Activated naive CD4-positive, alpha-beta T cell treated with anti-CD3 and anti-CD28 coated beads for 36 hours (primary cell): ENCODE measurements around the gene AMBP. TPM values are rescaled to one million over a fixed set of nuclear protein-coding genes. Genes with fewer than 3 reads are reported as not detected.

ENCODE experiments used
- CTCF ChIA-PET: fragments of 350-600 bp; sonication (Branson Sonifier 250); formaldehyde crosslinking; loops from one replicate; lab custom pipeline; 2021; ENCODE audit warnings: antibody characterized with exemption; lab: Charles Lee
- DNase-seq: peaks from one replicate; pipeline ENCODE4 v3.0.0-alpha.2; 2020
- H3K27ac Mint-ChIP-seq: one replicate; pipeline ENCODE4 v1.8.0; 2021; ENCODE audit warnings: mild to moderate bottlenecking, mixed read lengths
- H3K27me3 Mint-ChIP-seq: one replicate; pipeline ENCODE4 v1.8.0; 2021; ENCODE audit warnings: low read depth, mixed read lengths
- H3K36me3 Mint-ChIP-seq: one replicate; pipeline ENCODE4 v1.8.0; 2021; ENCODE audit warnings: low read depth, mixed read lengths
- H3K4me1 Mint-ChIP-seq: one replicate; pipeline ENCODE4 v1.8.0; 2021; ENCODE audit warnings: low read depth, mixed read lengths
- H3K4me3 Mint-ChIP-seq: one replicate; pipeline ENCODE4 v1.8.0; 2021; ENCODE audit warnings: mild to moderate bottlenecking, moderate library complexity, mixed read lengths
- H3K9me3 Mint-ChIP-seq: one replicate; pipeline ENCODE4 v1.8.0; 2021; ENCODE audit warnings: mixed read lengths
- intact Hi-C: fragments of 100-400 bp; cut with micrococcal nuclease; formaldehyde crosslinking; loops from one replicate; pipeline ENCODE4 v1.15.1; 2023
- total RNA-seq, 2 experiments: library from RNA; stranded (reverse); gene quantifications; one replicate each; pipeline ENCODE4 v1.2.3, GENCODE V29; 2021

AMBP gene
- total RNA-seq = not detected

DNA sequence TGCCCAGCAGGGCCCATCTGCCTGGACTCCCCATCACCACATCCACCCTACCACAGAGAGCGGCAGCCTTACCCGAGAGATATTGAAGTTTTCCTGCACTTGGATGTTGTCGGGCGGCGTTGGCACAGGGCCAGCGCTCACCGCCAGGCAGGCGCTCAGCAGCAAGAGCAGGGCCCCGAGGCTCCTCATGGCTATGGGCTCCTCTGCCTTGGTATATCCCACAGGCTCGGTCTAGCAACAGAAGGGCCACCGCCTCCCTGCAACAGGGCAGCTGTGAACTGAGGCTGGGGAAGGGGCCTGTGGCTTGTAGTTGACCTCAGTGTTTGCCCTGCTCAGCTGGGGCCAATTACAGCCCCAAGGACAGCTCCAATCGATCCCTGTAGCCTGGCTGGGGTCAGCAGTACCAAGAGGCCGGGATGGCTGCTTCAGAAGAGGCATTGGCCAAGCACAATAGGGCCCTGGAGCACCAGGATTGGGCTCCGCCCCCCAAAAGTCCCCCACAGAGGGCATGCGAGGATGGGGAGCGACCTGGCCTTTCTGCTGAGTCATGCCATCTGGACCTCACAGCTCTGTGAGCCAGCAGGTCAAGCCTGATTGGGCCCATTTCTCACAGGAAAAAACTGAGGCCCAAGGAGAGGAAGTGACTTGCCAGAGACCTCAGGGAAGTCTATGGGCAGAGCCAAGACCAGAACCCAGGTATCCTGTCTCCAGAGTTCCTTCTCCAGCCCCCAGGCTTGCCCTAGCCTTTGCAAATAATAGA lies at the start of gene AMBP:
Gene AMBP (minus strand): TSS at position 280 of the 760 bp plus-strand sequence. CDS start 91 bp downstream, at position 189.
- H3K4me1 Mint-ChIP-seq = no peaks in the 10 kb centered on the region
- intact Hi-C loops = no loop called here
- no peaks in the 10 kb centered on the region for H3K9me3 Mint-ChIP-seq
- H3K27ac Mint-ChIP-seq = no peak within 1 kb of the TSS
- CTCF ChIA-PET = interaction anchor here (0.6 to 1.5 kb wide), 3 partner anchors 30 to 309 kb away, joined by 3 to 4 read pairs (median 4); no protein-coding TSS in a partner anchor
- peaks cover 8% of the 10 kb centered on the region for H3K27me3 Mint-ChIP-seq
- H3K36me3 Mint-ChIP-seq = no peaks in the 10 kb centered on the region
- no peak within 1 kb of the TSS for H3K4me3 Mint-ChIP-seq
- no peak for DNase-seq

DNA sequence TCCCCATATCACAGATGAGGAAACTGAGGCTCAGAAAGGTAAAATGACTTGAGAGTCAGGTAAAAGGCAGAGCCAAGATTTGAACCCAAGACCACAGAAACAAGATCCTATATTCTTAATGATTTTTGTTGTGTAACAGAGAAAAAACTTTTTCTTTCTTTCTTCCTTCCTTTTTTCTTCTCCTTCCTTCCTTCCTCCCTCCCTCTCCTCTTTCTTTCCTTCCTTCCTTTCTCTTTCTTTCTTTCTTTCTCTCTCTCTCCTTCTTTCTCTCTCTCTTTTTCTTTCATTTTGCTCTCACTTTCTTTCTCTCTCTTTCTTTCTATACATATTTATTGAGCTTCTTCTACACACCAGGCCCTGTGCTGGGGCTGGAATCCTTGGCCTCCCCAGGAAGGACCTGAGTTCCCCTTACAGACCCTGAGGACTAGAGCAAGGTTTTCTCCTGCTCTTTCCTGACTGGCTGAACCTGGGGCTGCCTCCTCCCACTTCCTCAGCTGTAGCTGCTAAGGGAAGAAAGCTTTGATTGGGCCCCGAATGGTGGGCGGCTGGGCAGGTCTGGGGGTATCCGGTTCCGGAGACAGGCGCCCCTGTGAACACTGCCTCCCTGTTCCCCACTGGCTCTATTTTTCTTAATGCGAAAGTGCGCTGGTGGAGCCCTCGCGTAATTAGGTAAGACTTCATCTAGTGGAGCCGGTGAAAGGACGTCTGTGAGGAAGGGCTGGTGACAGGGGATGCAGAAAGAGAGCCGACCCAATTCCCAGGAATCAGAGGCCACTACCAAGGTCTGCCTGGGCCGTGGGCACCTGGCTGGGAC lies 48.4 kb upstream of the AMBP start:
- Mint-ChIP-seq H3K27me3 (peaks cover 2% of the 10 kb centered on the region), H3K4me3 (no peak overlapping the region), H3K27ac (no peak overlapping the region), H3K36me3 (no peaks in the 10 kb centered on the region), H3K9me3 (peaks cover 9% of the 10 kb centered on the region), H3K4me1 (no peaks in the 10 kb centered on the region)
- CTCF ChIA-PET = no interaction called here
- intact Hi-C loops = no loop called here
- no peak for DNase-seq

DNA sequence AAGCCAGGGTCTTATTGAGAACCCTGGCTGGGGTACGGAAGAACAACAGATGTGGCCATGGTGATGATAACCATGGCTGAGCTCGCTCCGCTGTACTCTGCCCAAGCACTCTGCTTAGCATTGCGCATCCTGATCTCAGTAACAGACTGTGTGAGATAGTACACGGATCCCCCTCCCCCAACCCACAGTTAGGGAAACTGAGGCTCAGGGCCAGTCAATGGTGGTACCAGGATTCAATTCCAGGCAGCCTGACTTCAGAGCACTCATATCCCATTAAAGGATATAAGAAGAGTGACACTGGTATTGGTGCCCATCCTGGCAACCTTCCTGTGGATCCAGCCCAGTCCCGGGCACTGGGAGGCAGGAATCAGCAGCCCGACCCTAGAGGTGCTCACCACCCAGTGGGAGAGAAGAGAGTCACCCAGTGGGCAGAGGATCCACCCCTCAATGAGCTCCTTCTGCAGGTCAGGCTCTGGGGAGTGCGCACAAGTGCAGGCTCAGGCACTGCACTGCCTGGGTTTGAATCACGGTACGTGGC lies 47.4 kb upstream of the AMBP start:
- no peak overlapping the region for H3K27ac Mint-ChIP-seq
- no peaks in the 10 kb centered on the region for H3K36me3 Mint-ChIP-seq
- H3K4me1 Mint-ChIP-seq = no peaks in the 10 kb centered on the region
- DNase-seq = no peak
- peaks cover 9% of the 10 kb centered on the region for H3K9me3 Mint-ChIP-seq
- peaks cover 2% of the 10 kb centered on the region for H3K27me3 Mint-ChIP-seq
- CTCF ChIA-PET = no interaction called here
- intact Hi-C loops = no loop called here
- no peak overlapping the region for H3K4me3 Mint-ChIP-seq

DNA sequence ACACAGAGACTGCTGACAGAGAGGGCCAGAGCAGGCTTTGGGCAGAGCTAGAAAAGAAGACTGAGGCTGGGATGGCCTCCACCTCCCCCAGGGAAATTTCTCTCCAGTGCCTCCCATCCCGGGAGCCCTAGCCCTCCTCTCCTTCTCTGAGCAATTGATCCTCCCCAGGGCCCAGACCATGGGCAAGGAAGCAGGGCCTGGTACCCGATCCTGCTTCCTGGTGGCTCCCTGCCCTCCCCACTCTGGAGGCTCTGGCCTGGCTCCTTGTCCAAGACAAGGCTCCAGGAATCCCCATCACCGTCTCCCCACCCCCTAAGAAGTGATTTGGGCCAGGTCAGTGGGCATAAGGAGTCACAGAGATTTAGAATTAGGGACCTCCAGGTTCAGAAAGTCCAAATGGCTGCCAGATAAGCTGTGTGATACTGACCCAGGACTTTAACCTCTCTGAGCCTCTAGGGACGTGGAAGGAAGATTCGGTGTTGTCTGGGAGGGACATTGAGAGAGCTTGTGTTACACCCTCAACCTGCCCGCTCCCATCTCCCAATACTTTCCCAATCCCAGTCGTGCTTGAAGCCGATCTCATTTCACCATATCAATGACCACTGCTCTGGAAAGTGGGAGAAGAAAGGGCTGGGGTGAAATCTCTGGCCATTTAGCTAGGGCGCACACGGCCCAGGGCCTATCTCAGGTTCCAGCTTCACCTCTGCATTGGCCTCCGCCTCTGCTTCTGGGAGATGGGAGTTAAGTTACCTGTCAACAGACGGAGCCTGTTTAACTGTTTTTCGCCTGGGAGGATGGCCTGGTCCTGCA lies 46.8 kb upstream of the AMBP start:
- Mint-ChIP-seq H3K36me3 (no peaks in the 10 kb centered on the region), H3K4me1 (no peaks in the 10 kb centered on the region), H3K4me3 (no peak overlapping the region), H3K27ac (no peak overlapping the region), H3K27me3 (peaks cover 2% of the 10 kb centered on the region), H3K9me3 (peaks cover 9% of the 10 kb centered on the region)
- intact Hi-C loops = no loop called here
- no peak for DNase-seq
- CTCF ChIA-PET = no interaction called here

DNA sequence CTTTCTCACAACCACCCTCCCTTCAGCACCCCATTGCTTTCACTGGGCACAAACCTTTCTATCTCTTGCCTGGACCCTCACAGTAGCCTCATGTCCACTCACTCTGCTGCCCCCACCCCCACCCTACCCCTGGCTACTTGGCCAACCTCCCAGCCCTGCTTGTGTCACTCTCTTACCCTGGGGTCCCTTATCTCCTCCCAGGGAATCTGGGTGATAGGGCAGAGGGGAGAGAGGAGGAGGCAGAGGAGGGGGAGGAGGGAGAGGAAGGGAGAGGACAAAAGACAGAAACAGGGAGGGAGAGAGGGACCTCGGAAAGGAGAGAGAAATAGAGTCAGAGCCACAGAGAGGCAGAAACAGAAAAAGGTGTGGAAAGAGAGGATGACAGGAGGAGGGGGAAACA lies 46.0 kb upstream of the AMBP start:
- H3K27ac Mint-ChIP-seq = no peak overlapping the region
- no peaks in the 10 kb centered on the region for H3K4me1 Mint-ChIP-seq
- peaks cover 9% of the 10 kb centered on the region for H3K9me3 Mint-ChIP-seq
- peaks cover 2% of the 10 kb centered on the region for H3K27me3 Mint-ChIP-seq
- H3K4me3 Mint-ChIP-seq = no peak overlapping the region
- no peaks in the 10 kb centered on the region for H3K36me3 Mint-ChIP-seq
- intact Hi-C loops = no loop called here
- CTCF ChIA-PET = no interaction called here
- no peak for DNase-seq

DNA sequence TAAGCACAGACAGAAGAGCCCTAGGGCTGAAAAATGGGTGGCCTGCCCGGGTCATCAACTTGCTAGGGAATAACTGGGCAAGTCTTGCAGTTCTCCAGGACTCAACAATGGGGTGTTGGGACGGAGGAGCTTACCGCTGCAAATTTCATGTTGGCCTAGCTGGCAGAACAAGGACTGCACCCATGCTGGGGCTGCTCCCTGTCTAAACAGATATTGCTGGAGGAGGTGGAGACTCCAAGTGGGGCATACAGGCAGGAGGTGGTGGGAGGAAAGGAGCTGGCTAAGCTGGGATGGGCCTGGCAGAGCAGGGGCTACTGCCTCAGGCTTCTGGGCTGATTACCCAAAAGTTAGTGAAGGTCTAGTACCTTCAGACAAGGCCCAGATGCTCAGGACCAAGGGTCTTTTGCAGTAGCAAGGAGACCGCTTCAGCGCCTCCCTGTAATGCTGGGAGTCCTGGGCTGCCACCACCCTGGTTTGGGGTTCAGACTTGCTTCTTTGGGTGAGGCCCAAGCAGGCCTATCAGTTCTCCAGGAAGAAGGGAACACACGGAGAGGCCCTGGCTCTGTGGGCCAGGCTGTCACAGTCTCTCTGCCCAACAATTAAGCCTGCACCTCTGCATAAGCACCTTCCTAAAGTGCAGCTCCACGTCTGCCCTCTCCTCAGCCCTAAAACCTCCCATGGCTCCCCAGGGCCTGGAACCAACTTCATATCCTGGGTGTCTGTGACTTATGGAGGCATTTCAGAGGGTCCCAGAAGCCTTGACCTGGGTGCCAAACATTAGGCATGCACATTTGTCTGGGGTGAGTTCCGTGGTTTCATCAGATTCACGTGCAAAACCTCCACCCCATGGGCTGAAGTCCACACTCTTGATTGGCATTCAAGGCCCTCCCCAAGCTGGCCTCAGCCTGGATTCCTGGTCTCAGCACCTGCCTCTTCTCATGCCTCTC lies 45.2 kb upstream of the AMBP start:
- no peaks in the 10 kb centered on the region for H3K36me3 Mint-ChIP-seq
- no peaks in the 10 kb centered on the region for H3K4me1 Mint-ChIP-seq
- CTCF ChIA-PET = interaction anchor here (0.6 kb wide), 1 partner anchor 984 kb away, joined by 3 read pairs; no protein-coding TSS in a partner anchor
- intact Hi-C loops = no loop called here
- no peak for DNase-seq
- H3K4me3 Mint-ChIP-seq = no peak overlapping the region
- H3K27me3 Mint-ChIP-seq = peaks cover 2% of the 10 kb centered on the region
- H3K27ac Mint-ChIP-seq = no peak overlapping the region
- peaks cover 9% of the 10 kb centered on the region for H3K9me3 Mint-ChIP-seq

DNA sequence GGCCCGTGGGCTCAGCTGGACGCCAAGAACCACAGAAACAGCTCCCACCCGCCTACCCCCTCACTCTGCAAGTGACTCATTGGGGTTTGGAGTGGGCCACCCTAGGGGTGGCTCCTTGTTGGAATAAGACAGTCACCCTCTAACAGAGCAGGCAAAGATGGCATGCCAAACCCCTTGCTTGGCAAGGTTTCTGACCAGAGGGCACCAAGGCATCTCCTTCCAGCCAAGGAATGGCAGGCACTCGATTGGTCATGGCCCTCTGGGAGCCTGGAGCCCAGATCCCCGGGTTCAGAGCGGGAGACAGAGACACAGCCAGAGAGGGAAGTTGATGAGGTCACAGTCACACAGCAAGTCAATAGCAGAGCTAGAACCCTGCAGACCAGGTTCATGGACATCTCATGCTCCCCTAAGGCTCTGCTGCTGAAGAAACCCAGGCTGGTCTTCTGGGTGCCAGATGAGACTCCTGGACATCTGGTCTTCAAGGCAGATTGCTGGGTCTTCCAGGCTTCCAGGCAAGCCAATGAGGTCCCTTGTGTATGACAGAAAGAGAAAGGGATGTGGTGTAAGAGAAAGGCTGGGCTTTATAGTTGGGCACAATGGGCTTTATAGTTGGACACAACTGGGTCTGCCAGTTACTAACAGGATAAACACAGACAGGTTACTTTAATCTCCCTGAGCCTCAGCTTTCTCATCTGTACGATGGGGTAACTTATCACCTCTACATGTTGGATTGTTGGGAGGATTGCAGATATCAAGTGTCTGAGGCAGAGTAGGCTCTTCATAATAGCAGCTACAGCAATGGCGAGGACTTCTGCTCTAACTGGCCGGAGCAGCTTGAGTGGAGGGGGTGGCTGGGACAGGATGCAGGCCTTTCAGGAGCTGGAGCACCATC lies 44.3 kb upstream of the AMBP start:
- H3K36me3 Mint-ChIP-seq = no peaks in the 10 kb centered on the region
- no peak overlapping the region for H3K27ac Mint-ChIP-seq
- H3K4me1 Mint-ChIP-seq = no peaks in the 10 kb centered on the region
- no peak overlapping the region for H3K4me3 Mint-ChIP-seq
- peaks cover 3% of the 10 kb centered on the region for H3K9me3 Mint-ChIP-seq
- CTCF ChIA-PET = interaction anchor here (0.6 kb wide), 1 partner anchor 983 kb away, joined by 3 read pairs; no protein-coding TSS in a partner anchor
- no peak for DNase-seq
- H3K27me3 Mint-ChIP-seq = peaks cover 2% of the 10 kb centered on the region
- intact Hi-C loops = no loop called here

DNA sequence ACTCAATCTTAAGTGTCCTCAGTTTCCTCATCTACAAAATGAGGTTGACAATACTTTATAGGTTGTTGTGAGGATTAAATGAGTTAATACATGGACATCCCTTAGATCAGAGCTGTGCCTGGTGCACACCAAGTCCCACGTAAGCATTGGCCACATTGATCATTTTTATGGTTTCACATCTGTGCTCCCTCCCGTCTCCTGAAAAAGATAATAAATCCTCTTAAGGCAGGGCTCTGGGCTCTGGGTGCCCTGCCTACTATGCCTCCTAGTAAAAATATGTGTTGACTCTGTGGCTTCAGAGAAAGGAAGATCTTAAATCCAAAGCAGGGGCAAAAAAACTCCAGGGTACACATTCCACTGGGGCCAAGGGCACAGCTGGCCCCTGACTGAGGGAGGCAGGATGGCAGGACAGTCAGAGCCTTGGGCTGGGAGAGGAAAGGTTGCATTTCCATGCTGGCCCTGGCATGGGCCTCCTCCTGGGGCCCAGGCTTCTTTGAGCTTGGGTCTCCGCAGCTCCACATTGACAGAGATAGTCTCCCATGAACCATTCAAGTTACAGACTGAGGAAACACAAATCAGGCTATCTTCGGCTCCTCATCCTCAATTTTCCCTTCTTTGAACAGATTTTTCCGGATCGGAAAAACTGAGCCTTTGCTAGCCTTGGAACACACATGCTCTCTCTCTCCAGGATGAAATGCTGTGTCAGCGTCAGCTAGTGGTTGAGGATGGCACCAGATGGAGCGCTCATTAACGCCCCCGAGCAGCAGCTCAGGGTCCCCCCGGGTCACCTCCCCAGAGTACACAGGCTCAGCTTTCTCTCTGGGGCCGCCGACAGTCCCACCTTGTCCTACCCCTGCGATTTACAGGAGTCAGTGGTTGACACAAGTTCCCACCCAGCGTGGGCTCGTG lies 43.4 kb upstream of the AMBP start:
- H3K4me1 Mint-ChIP-seq = no peaks in the 10 kb centered on the region
- no peaks in the 10 kb centered on the region for H3K9me3 Mint-ChIP-seq
- no peak for DNase-seq
- intact Hi-C loops = no loop called here
- H3K36me3 Mint-ChIP-seq = no peaks in the 10 kb centered on the region
- CTCF ChIA-PET = interaction anchor here (0.6 kb wide), 1 partner anchor 165 kb away, joined by 3 read pairs; no protein-coding TSS in a partner anchor
- no peak overlapping the region for H3K27ac Mint-ChIP-seq
- H3K27me3 Mint-ChIP-seq = peaks cover 6% of the 10 kb centered on the region
- no peak overlapping the region for H3K4me3 Mint-ChIP-seq

DNA sequence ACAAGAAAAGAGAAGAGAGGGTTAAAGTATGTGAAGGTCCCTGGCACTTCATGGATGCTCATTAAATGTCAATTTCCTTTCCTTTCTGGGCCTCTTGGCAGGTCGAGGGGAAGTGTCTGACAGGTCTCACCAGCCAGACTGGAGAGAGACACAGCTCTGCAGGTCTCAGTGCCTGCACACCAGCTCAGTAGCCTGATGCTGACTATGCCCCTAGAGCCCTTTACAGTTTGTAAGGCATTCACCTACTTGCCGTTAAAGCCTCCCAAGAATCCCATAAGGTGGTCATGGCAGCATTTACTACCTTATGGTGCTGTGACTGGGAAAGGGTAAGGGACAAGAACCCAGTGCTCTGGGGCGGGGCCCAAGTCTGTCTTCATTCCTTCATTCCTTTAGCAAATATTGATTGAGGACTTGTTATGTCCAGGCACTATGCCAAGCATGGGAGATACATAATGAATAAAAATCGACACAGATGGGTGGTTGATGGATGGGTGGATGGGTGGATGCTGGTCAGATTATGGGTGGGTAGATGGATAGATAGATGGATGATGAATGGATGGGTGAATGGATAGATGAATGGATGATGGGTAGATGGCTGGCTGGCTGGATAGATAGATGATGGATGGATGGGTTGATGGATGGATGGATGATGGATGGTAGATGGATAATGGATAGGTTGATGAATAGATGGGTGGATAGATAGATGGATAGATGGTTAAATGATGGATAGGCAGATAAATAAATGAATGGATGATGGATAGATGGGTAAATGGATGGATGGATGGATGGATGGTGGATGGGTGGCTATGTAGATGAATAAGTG lies 42.3 kb upstream of the AMBP start:
- H3K9me3 Mint-ChIP-seq = no peaks in the 10 kb centered on the region
- intact Hi-C loops = no loop called here
- peaks cover 7% of the 10 kb centered on the region for H3K27me3 Mint-ChIP-seq
- CTCF ChIA-PET = no interaction called here
- H3K27ac Mint-ChIP-seq = no peak overlapping the region
- H3K4me3 Mint-ChIP-seq = no peak overlapping the region
- no peaks in the 10 kb centered on the region for H3K4me1 Mint-ChIP-seq
- no peaks in the 10 kb centered on the region for H3K36me3 Mint-ChIP-seq
- DNase-seq = no peak
